HCT116 (cell line): Measurements from ENCODE around the gene GIMAP5. TPM values are rescaled to one million over a fixed set of nuclear protein-coding genes. Genes with fewer than 3 reads are reported as not detected.

Experiments used
- ATAC-seq: fragments of 200-7000 bp; cut with Tn5 transposase; 2 replicates; pipeline ENCODE4 v1.9.1; 2020; ENCODE audit warnings: mild to moderate bottlenecking, moderate library complexity
- BruUV-seq: library from RNA; stranded (reverse); fragments of 400-500 nt; replicated peaks from 2 replicates; lab custom pipeline; 2021; lab: Mats Ljungman, UMichigan
- CTCF ChIA-PET: fragments of 300-600 bp; sonication (Branson Sonifier 250); formaldehyde crosslinking; loops from one replicate; lab custom pipeline; 2021; ENCODE audit warnings: antibody characterized with exemption; lab: Charles Lee
- POLR2A ChIA-PET: fragments of 300-600, 350-600 bp; sonication (Branson Sonifier 250); formaldehyde crosslinking; loops from one replicate; lab custom pipeline; 2021; ENCODE audit warnings: antibody characterized with exemption; lab: Charles Lee
- RAD21 ChIA-PET, 2 experiments: fragments of 300-600 bp; sonication (Branson Sonifier 250); formaldehyde crosslinking; loops; one replicate each; lab custom pipeline; 2023; ENCODE audit warnings: low total read pairs in 2 of 2; ENCODE audit not compliant: uncharacterized antibody in 2 of 2, unreplicated experiment in 2 of 2, low non-redundant PET in 1 of 2; lab: Charles Lee
- DNase-seq: peaks from one replicate; pipeline ENCODE4 v3.0.0-alpha.2; 2010; ENCODE audit warnings: low read depth, low spot score
- H2AFZ ChIP-seq: fragments of 200-600 bp; shearing (Covaris generic), sonication (generic); 2 replicates; pipeline ENCODE4 v1.6.1; 2017; ENCODE audit warnings: low read depth, mixed run types, mixed read lengths, antibody characterized with exemption, low read length; ENCODE audit not compliant: poor library complexity, severe bottlenecking
- H3K27ac ChIP-seq: 2 replicates; pipeline ENCODE4 v1.5.1; 2012; ENCODE audit warnings: low read depth, low read length
- H3K27me3 ChIP-seq: fragments of 200-600 bp; sonication (generic); 2 replicates; pipeline ENCODE4 v1.6.1; 2016; ENCODE audit warnings: mixed run types, low read length, mixed read lengths; ENCODE audit not compliant: insufficient read depth
- H3K36me3 ChIP-seq, 2 experiments: fragments of 200-500 bp in 1 of 2; fragments of 200-600 bp in 1 of 2; sonication (Bioruptor generic) in 1 of 2; sonication (generic) in 1 of 2; 2 replicates each; pipeline versions ENCODE4 v1.5.1 to v1.6.1; 2014 to 2016; ENCODE audit warnings: low read length in 2 of 2, inconsistent platforms in 1 of 2, mixed read lengths in 1 of 2, mixed run types in 1 of 2; ENCODE audit not compliant: insufficient read depth in 2 of 2, control insufficient read depth in 1 of 2
- H3K4me1 ChIP-seq, 2 experiments: fragments of 200-600 bp in 1 of 2; sonication (generic) in 1 of 2; 2 replicates each; pipeline versions ENCODE4 v1.5.1 to v1.6.1; 2012 to 2017; ENCODE audit warnings: low read length in 2 of 2, inconsistent platforms in 1 of 2, mild to moderate bottlenecking in 1 of 2, mixed read lengths in 1 of 2, mixed run types in 1 of 2, moderate library complexity in 1 of 2; ENCODE audit not compliant: insufficient read depth in 2 of 2, control insufficient read depth in 1 of 2
- H3K4me2 ChIP-seq: fragments of 200-600 bp; sonication (generic); 2 replicates; pipeline ENCODE4 v1.6.1; 2017; ENCODE audit warnings: mixed run types, low read length, mixed read lengths
- H3K4me3 ChIP-seq, 2 experiments: fragments of 200-600 bp in 1 of 2; sonication (generic) in 1 of 2; replicated peaks in 1 of 2; 2 replicates each; pipeline ENCODE4 v1.5.1; 2011 to 2016; ENCODE audit warnings: low read length in 2 of 2, control low read depth in 1 of 2, low read depth in 1 of 2, mild to moderate bottlenecking in 1 of 2, mixed read lengths in 1 of 2, mixed run types in 1 of 2
- H3K79me2 ChIP-seq: fragments of 200-600 bp; sonication (generic); 2 replicates; pipeline ENCODE4 v1.6.1; 2017; ENCODE audit warnings: mild to moderate bottlenecking, mixed run types, low read length, moderate library complexity, mixed read lengths; ENCODE audit not compliant: insufficient read depth
- H3K9ac ChIP-seq: fragments of 200-600 bp; sonication (generic); 2 replicates; pipeline ENCODE4 v1.6.1; 2016; ENCODE audit warnings: low read length, mixed read lengths
- H3K9me2 ChIP-seq: fragments of 200-600 bp; sonication (generic), shearing (Covaris generic); 2 replicates; pipeline ENCODE4 v1.6.1; 2017; ENCODE audit warnings: mixed run types, mild to moderate bottlenecking, moderate library complexity; ENCODE audit not compliant: insufficient read depth
- H3K9me3 ChIP-seq, 2 experiments: fragments of 200-500 bp in 1 of 2; fragments of 200-600 bp in 1 of 2; sonication (Bioruptor generic) in 1 of 2; sonication (generic) in 1 of 2; 2 replicates each; pipeline ENCODE4 v1.6.1; 2014 to 2017; ENCODE audit warnings: low read length in 2 of 2, mixed read lengths in 2 of 2, inconsistent platforms in 1 of 2, low read depth in 1 of 2, mild to moderate bottlenecking in 1 of 2, mixed run types in 1 of 2, moderate library complexity in 1 of 2; ENCODE audit not compliant: control insufficient read depth in 1 of 2, insufficient read depth in 1 of 2
- H4K20me1 ChIP-seq: fragments of 200-600 bp; sonication (generic), shearing (Covaris generic); 2 replicates; pipeline ENCODE4 v1.6.1; 2017; ENCODE audit warnings: mixed run types, mild to moderate bottlenecking, moderate library complexity; ENCODE audit not compliant: insufficient read depth
- CBX3 ChIP-seq: IDR thresholded peaks from 2 replicates; pipeline ENCODE4 v1.6.1; 2012; ENCODE audit warnings: low read depth
- EGR1 ChIP-seq: IDR thresholded peaks from 2 replicates; pipeline ENCODE4 v1.6.1; 2012; ENCODE audit warnings: low read depth
- EZH2 ChIP-seq: fragments of 200-600 bp; sonication (generic); IDR thresholded peaks from 2 replicates; pipeline ENCODE4 v1.6.1; 2017; ENCODE audit warnings: antibody characterized with exemption, mixed run types
- EZH2phosphoT487 ChIP-seq: fragments of 200-600 bp; IDR thresholded peaks from 2 replicates; pipeline ENCODE4 v1.6.1; 2018; ENCODE audit warnings: antibody characterized with exemption, borderline replicate concordance
- JUND ChIP-seq: IDR thresholded peaks from 2 replicates; pipeline ENCODE4 v1.6.1; 2012
- POLR2A ChIP-seq: IDR thresholded peaks from 2 replicates; pipeline ENCODE4 v1.7.0; 2011; ENCODE audit warnings: borderline replicate concordance; ENCODE audit not compliant: insufficient read depth, insufficient read length; ENCODE audit errors: extremely low read depth
- POLR2AphosphoS5 ChIP-seq: IDR thresholded peaks from 2 replicates; pipeline ENCODE4 v1.6.1; 2011; ENCODE audit warnings: mild to moderate bottlenecking, low read depth, low read length, moderate library complexity
- SIN3A ChIP-seq: IDR thresholded peaks from 2 replicates; pipeline ENCODE4 v1.6.1; 2012; ENCODE audit warnings: low read depth
- YY1 ChIP-seq: IDR thresholded peaks from 2 replicates; pipeline ENCODE4 v1.6.1; 2011; ENCODE audit warnings: low read length, low read depth, moderate library complexity, mild to moderate bottlenecking; ENCODE audit not compliant: insufficient replicate concordance; ENCODE audit errors: extremely low read depth
- ZFX ChIP-seq: fragments of 450-650 bp; IDR thresholded peaks from 2 replicates; pipeline ENCODE4 v1.6.1; 2017
- ZNF274 ChIP-seq: fragments of 200-500 bp; sonication (Bioruptor generic); IDR thresholded peaks from 2 replicates; pipeline ENCODE4 v1.6.1; 2014; ENCODE audit warnings: mild to moderate bottlenecking, low read depth, low read length, inconsistent platforms
- intact Hi-C: fragments of 100-400 bp; cut with micrococcal nuclease; formaldehyde crosslinking; loops from 2 replicates; pipeline ENCODE4 v1.10.0; 2022
- total RNA-seq: library from RNA; stranded (reverse); gene quantifications from one replicate; pipeline ENCODE4 v1.2.1, GENCODE V29; 2021; ENCODE audit not compliant: unreplicated experiment
- TF ChIP-seq, protein P1 (sequence below), 3 experiments: fragments of 200-600 bp in 1 of 3; sonication (generic) in 1 of 3; IDR thresholded peaks in 2 of 3; conservative IDR thresholded peaks in 1 of 3; 2 replicates each; pipeline ENCODE4 v1.5.1; 2012 to 2017; ENCODE audit warnings: low read depth in 2 of 3, low read length in 2 of 3, antibody characterized with exemption in 1 of 3, borderline replicate concordance in 1 of 3, control low read depth in 1 of 3, mild to moderate bottlenecking in 1 of 3, mixed read lengths in 1 of 3, mixed run types in 1 of 3, moderate library complexity in 1 of 3; ENCODE audit not compliant: insufficient read depth in 1 of 3
- TF ChIP-seq, protein P2 (sequence below): IDR thresholded peaks from 2 replicates; pipeline ENCODE4 v1.6.1; 2012; ENCODE audit warnings: low read depth

Gene GIMAP5
- total RNA-seq, 1 experiment from 2014 or later, result 0.57 TPM

DNA sequence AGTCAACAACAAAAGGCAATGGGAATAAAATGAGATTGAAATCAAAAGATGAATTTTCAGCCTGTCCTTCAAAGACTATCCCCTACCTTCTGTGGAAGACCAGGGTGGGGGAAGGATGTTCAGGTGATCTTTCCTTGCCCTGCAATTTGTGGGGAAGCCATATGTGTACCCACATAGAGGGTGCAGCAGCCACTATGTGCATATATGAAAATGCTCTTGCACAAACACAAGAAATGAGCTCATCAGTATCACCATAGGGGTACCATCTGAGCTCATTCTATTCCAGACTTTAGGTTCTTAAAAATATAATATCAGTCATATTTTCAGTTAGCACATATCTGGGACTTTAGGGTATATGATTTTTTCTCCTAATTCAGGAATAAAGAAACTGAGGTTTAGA is 17.7 kb downstream of the GIMAP5 start:
- no peak overlapping the region for H3K4me2 ChIP-seq
- intact Hi-C loops, result loop anchor here (5.0 kb wide), 1 partner anchor 468 kb away; no protein-coding TSS in a partner anchor
- no peaks in the 10 kb centered on the region for H3K36me3 ChIP-seq
- ATAC-seq, result no peak
- DNase-seq, result no peak
- no peak overlapping the region for H2AFZ ChIP-seq
- no peaks in the 10 kb centered on the region for H3K79me2 ChIP-seq
- TF ChIP-seq EZH2 (no peak), EZH2phosphoT487 (no peak), POLR2A (no peak), YY1 (no peak), POLR2AphosphoS5 (no peak), EGR1 (no peak), ZNF274 (no peak), CBX3 (no peak), ZFX (no peak), JUND (no peak), SIN3A (no peak)
- TF ChIP-seq, protein P1, sequence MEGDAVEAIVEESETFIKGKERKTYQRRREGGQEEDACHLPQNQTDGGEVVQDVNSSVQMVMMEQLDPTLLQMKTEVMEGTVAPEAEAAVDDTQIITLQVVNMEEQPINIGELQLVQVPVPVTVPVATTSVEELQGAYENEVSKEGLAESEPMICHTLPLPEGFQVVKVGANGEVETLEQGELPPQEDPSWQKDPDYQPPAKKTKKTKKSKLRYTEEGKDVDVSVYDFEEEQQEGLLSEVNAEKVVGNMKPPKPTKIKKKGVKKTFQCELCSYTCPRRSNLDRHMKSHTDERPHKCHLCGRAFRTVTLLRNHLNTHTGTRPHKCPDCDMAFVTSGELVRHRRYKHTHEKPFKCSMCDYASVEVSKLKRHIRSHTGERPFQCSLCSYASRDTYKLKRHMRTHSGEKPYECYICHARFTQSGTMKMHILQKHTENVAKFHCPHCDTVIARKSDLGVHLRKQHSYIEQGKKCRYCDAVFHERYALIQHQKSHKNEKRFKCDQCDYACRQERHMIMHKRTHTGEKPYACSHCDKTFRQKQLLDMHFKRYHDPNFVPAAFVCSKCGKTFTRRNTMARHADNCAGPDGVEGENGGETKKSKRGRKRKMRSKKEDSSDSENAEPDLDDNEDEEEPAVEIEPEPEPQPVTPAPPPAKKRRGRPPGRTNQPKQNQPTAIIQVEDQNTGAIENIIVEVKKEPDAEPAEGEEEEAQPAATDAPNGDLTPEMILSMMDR (IDR thresholded peaks at IDR 0.05 in 2 of 3, conservative IDR thresholded peaks at IDR 0.05 in 1 of 3; ENCODE audit: borderline replicate concordance in 1 of 3, insufficient read depth in 1 of 3, low read depth in 2 of 3, low read length in 2 of 3), result no peak
- TF ChIP-seq, protein P2, sequence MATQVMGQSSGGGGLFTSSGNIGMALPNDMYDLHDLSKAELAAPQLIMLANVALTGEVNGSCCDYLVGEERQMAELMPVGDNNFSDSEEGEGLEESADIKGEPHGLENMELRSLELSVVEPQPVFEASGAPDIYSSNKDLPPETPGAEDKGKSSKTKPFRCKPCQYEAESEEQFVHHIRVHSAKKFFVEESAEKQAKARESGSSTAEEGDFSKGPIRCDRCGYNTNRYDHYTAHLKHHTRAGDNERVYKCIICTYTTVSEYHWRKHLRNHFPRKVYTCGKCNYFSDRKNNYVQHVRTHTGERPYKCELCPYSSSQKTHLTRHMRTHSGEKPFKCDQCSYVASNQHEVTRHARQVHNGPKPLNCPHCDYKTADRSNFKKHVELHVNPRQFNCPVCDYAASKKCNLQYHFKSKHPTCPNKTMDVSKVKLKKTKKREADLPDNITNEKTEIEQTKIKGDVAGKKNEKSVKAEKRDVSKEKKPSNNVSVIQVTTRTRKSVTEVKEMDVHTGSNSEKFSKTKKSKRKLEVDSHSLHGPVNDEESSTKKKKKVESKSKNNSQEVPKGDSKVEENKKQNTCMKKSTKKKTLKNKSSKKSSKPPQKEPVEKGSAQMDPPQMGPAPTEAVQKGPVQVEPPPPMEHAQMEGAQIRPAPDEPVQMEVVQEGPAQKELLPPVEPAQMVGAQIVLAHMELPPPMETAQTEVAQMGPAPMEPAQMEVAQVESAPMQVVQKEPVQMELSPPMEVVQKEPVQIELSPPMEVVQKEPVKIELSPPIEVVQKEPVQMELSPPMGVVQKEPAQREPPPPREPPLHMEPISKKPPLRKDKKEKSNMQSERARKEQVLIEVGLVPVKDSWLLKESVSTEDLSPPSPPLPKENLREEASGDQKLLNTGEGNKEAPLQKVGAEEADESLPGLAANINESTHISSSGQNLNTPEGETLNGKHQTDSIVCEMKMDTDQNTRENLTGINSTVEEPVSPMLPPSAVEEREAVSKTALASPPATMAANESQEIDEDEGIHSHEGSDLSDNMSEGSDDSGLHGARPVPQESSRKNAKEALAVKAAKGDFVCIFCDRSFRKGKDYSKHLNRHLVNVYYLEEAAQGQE, result no peak
- no peak overlapping the region for H3K4me3 ChIP-seq
- RAD21 ChIA-PET, result no interaction called here
- peaks cover 9% of the 10 kb centered on the region for H3K27me3 ChIP-seq
- POLR2A ChIA-PET, result no interaction called here
- no peaks in the 10 kb centered on the region for H3K9me2 ChIP-seq
- CTCF ChIA-PET, result interaction anchor here (1.6 kb wide), 1 partner anchor 306 kb away, joined by 7 read pairs; no protein-coding TSS in a partner anchor
- H3K9ac ChIP-seq, result no peak overlapping the region
- no peak overlapping the region for H3K27ac ChIP-seq
- no peaks in the 10 kb centered on the region for H3K4me1 ChIP-seq
- no peaks in the 10 kb centered on the region for H3K9me3 ChIP-seq
- H4K20me1 ChIP-seq, result no peaks in the 10 kb centered on the region; the same call in 1 of the 2 replicates
- BruUV-seq, result no TSS peak
